ENCODE data around the gene GPR55.

The GPR55 gene

DNA sequence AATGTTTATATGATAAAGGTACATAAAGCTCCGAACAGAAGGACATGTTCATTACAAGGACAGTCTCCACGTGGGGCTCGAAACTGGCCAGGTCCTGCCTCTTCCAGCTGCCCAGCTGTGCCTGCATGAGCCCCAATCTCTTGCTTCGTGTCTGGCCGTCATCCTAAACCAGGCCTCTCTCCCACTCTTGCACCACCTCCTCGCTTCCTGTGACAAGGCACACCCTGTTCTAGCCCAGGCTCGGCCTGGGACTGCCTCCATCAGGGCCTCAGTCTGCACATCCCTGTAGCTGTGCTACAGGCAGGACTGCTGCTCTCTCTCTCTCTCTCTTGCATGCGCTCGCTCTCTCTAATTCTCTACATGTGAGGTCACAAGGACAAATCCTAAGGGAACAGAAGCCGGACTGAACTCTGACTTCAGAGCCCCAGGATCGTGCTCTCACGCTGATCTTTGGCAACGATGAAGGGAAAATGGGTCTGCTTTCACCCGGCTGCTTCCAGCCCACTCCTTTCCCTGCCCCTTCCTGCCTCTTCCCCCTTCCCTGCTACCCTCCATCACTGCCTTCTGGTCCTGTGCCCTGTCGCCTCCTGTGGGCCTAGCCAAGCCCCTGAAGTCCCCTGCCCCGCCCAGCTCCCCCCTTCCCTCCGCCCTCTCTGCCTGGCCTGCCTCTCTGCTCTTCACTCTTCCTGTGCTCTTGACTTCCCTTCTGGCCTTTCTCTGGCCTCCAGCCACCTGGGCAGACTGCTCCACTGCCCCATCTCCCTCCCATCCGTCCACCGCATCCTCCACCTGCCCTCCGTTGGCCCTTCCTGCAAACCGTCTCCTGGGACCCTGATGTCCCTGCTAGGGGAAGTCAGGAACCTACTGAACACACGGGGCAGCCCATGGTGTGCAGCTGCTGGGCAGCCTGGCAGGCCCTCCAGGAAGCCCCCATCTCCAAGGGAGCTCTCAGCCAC lies 7.8 kb upstream of the GPR55 start:
- POLR2A ChIA-PET = no interaction called here
- H3K27ac ChIP-seq (ENCODE audit: extremely low read depth, low read depth, low read length) = no peak overlapping the region
- CTCF ChIA-PET = no interaction called here

DNA sequence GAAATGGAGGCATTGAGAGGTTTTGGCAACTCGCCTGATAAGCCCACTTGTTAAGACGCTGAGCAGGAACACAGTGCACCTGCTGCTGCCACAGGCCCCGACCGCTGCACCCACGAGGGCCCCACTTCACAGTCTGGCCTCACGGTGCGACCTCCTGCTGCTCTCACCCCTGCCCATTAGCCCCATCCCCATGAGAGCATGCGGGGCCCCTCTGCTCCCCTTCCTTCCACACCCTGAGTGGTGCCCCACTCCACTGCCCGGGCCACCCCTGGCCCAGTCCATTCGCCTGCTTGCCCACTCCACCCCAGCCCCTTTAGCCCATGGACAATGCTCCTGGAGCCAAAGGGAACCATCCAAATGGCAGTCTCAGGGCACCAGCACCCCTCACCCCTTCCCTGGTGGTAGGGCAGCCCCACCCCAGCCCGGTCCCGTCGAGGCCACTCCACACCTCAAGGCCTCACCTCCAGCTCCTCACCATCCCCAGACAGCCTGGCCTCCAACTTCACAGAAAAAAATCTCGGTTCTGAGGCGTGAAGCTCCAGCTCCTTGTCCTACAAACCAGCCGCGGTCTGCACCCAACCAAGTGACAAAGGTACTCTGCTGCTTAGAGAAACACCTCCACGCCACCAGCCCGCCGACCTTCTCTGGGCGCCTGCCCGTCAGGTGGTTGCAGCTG lies 6.7 kb upstream of the GPR55 start:
- CTCF ChIA-PET = interaction anchor here (0.6 kb wide), 1 partner anchor 84 kb away, joined by 4 read pairs; no protein-coding TSS in a partner anchor
- Histone ChIP-seq H3K9me3 (ENCODE audit: control insufficient read depth, insufficient read depth, low read depth, low read length) (no peaks in the 10 kb centered on the region), H3K4me3 (ENCODE audit: low read depth, low read length) (no peak overlapping the region), H3K27ac (ENCODE audit: extremely low read depth, low read depth, low read length) (no peak overlapping the region), H3K4me1 (ENCODE audit: control insufficient read depth, insufficient read depth, low read length) (no peaks in the 10 kb centered on the region), H3K36me3 (ENCODE audit: control insufficient read depth in 2 of 2, insufficient read depth in 1 of 2, low read length in 2 of 2) (no peaks in the 10 kb centered on the region)
- no peak for TF ChIP-seq BCL11B (tag by site-specific recombination; IDR thresholded peaks at IDR 0.05; ENCODE audit: low read depth)
- TF ChIP-seq ZNF114 (tag by site-specific recombination; IDR thresholded peaks at IDR 0.05) = no peak
- TF ChIP-seq ZNF132 (tag by site-specific recombination; IDR thresholded peaks at IDR 0.05; ENCODE audit: borderline replicate concordance) = no peak
- no peak for TF ChIP-seq ZNF548 (tag by site-specific recombination; IDR thresholded peaks at IDR 0.05)
- no peak for TF ChIP-seq ZNF37A (tag by site-specific recombination; IDR thresholded peaks at IDR 0.05)
- TF ChIP-seq ZNF311 (tag by site-specific recombination; IDR thresholded peaks at IDR 0.05; ENCODE audit: borderline replicate concordance) = no peak
- TF ChIP-seq HOXA7 (CRISPR knock-in tag; IDR thresholded peaks at IDR 0.05; ENCODE audit: borderline replicate concordance) = no peak
- TF ChIP-seq GLI2 (tag by site-specific recombination; IDR thresholded peaks at IDR 0.05; ENCODE audit: borderline replicate concordance, low read depth) = no peak
- TF ChIP-seq ZNF501 (tag by site-specific recombination; IDR thresholded peaks at IDR 0.05) = no peak
- TF ChIP-seq ZNF621 (tag by site-specific recombination; IDR thresholded peaks at IDR 0.05) = no peak
- no peak for TF ChIP-seq OVOL3 (tag by site-specific recombination; IDR thresholded peaks at IDR 0.05)
- no peak for TF ChIP-seq ZNF701 (tag by site-specific recombination; IDR thresholded peaks at IDR 0.05)
- TF ChIP-seq ZNF112 (tag by site-specific recombination; IDR thresholded peaks at IDR 0.05) = no peak
- no peak for TF ChIP-seq ZNF560 (tag by site-specific recombination; IDR thresholded peaks at IDR 0.05; ENCODE audit: borderline replicate concordance)
- TF ChIP-seq ZNF221 (tag by site-specific recombination; IDR thresholded peaks at IDR 0.05; ENCODE audit: borderline replicate concordance) = no peak
- POLR2A ChIA-PET = no interaction called here

More for the DNA sequence above, 7.8 kb upstream of the GPR55 start:
- Histone ChIP-seq H3K4me3 (ENCODE audit: low read depth, low read length) (no peak overlapping the region), H3K4me1 (ENCODE audit: control insufficient read depth, insufficient read depth, low read length) (no peaks in the 10 kb centered on the region), H3K36me3 (ENCODE audit: control insufficient read depth in 2 of 2, insufficient read depth in 1 of 2, low read length in 2 of 2) (no peaks in the 10 kb centered on the region), H3K9me3 (ENCODE audit: control insufficient read depth, insufficient read depth, low read depth, low read length) (no peaks in the 10 kb centered on the region)
- TF ChIP-seq WT1 (tag by site-specific recombination; IDR thresholded peaks at IDR 0.05) = no peak
- TF ChIP-seq, protein P1, sequence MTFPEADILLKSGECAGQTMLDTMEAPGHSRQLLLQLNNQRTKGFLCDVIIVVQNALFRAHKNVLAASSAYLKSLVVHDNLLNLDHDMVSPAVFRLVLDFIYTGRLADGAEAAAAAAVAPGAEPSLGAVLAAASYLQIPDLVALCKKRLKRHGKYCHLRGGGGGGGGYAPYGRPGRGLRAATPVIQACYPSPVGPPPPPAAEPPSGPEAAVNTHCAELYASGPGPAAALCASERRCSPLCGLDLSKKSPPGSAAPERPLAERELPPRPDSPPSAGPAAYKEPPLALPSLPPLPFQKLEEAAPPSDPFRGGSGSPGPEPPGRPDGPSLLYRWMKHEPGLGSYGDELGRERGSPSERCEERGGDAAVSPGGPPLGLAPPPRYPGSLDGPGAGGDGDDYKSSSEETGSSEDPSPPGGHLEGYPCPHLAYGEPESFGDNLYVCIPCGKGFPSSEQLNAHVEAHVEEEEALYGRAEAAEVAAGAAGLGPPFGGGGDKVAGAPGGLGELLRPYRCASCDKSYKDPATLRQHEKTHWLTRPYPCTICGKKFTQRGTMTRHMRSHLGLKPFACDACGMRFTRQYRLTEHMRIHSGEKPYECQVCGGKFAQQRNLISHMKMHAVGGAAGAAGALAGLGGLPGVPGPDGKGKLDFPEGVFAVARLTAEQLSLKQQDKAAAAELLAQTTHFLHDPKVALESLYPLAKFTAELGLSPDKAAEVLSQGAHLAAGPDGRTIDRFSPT (tag by site-specific recombination; IDR thresholded peaks at IDR 0.05) = no peak
- TF ChIP-seq, protein P2, sequence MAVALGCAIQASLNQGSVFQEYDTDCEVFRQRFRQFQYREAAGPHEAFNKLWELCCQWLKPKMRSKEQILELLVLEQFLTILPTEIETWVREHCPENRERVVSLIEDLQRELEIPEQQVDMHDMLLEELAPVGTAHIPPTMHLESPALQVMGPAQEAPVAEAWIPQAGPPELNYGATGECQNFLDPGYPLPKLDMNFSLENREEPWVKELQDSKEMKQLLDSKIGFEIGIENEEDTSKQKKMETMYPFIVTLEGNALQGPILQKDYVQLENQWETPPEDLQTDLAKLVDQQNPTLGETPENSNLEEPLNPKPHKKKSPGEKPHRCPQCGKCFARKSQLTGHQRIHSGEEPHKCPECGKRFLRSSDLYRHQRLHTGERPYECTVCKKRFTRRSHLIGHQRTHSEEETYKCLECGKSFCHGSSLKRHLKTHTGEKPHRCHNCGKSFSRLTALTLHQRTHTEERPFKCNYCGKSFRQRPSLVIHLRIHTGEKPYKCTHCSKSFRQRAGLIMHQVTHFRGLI (tag by site-specific recombination; IDR thresholded peaks at IDR 0.05) = peak; percentile 86
